ENCODE results near the gene HAAO. TPM values are rescaled to one million over a fixed set of nuclear protein-coding genes. Genes with fewer than 3 reads are reported as not detected.

HAAO gene
- total RNA-seq, 2 experiments from 2014 or later, result 0.28 TPM; not detected in 1

DNA sequence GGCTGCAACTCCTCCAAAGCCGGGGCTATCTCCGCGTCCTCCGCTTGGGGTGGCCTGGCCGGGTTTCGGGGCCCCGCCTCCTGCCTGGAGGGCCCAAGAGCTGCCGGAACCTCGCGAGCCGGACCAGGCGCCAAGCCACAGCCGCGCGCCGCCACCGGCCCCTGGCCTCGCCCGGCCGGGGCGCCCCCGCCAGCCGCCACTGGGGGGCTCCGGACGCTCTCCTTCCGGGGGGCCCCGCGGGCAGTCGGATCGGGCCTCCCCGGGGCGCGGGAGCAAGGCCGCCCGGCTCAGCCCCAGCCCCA lies 17.4 kb upstream of the HAAO start:
- H3K4me1 Mint-ChIP-seq, result peaks cover 17% of the 10 kb centered on the region
- peaks cover 6% of the 10 kb centered on the region for H3K9me3 Mint-ChIP-seq
- ATAC-seq (ENCODE audit: low read depth), result peak; percentile 38
- H3K4me3 Mint-ChIP-seq, result peak overlapping the region; percentile 76
- POLR2A ChIA-PET, result interaction anchor here (0.5 to 3.2 kb wide), 14 partner anchors 10 to 827 kb away, joined by 3 to 19 read pairs (median 4); partner anchors contain the start of genes HAAO, PLEKHH2 and THADA
- peak overlapping the region; percentile 64 for H3K27ac Mint-ChIP-seq
- H3K27me3 Mint-ChIP-seq, result peaks cover 12% of the 10 kb centered on the region
- H3K36me3 Mint-ChIP-seq, result peaks cover 4% of the 10 kb centered on the region
- no peak for DNase-seq

GRCh38 chr2:42809131-42809818 lies 16.9 kb upstream of the HAAO start:
- peaks cover 12% of the 10 kb centered on the region for H3K27me3 Mint-ChIP-seq
- POLR2A ChIA-PET, result interaction anchor here (1.3 to 3.2 kb wide), 6 partner anchors 9 to 787 kb away, joined by 3 to 19 read pairs (median 9); partner anchors contain the start of genes HAAO and THADA

DNA sequence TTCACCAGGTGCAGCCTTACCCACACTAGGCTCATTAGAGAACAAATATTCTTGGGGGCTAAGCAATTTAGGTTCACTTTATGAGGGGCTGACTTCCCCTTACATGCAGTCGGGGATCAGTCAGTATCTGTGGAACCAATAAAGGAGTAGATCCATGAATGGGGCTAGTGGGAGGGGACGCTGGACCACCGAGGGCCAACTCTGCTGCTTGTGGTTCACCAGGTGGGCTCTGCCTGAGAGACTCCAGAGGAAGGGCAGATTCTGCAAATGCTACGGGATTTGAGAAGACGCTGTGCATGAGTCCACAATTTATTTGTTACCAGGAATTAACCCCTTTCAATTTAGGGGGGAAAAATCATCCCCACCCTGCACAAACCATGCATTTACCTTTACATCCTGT lies 15.9 kb upstream of the HAAO start:
- no peak overlapping the region for H3K27ac Mint-ChIP-seq
- ATAC-seq (ENCODE audit: low read depth) (no peak), DNase-seq (no peak)
- POLR2A ChIA-PET, result no interaction called here
- peaks cover 15% of the 10 kb centered on the region for H3K27me3 Mint-ChIP-seq
- H3K4me1 Mint-ChIP-seq, result peaks cover 12% of the 10 kb centered on the region
- peak overlapping the region; percentile 39 for H3K4me3 Mint-ChIP-seq
- no peaks in the 10 kb centered on the region for H3K9me3 Mint-ChIP-seq
- peaks cover 1% of the 10 kb centered on the region for H3K36me3 Mint-ChIP-seq

More at GRCh38 chr2:42809131-42809818, 16.9 kb upstream of the HAAO start:
- Mint-ChIP-seq H3K4me3 (peak overlapping the region; percentile 76), H3K4me1 (peaks cover 17% of the 10 kb centered on the region), H3K9me3 (peaks cover 5% of the 10 kb centered on the region), H3K36me3 (peaks cover 4% of the 10 kb centered on the region), H3K27ac (peak overlapping the region; percentile 74)
- DNase-seq (no peak), ATAC-seq (ENCODE audit: low read depth) (no peak)

DNA sequence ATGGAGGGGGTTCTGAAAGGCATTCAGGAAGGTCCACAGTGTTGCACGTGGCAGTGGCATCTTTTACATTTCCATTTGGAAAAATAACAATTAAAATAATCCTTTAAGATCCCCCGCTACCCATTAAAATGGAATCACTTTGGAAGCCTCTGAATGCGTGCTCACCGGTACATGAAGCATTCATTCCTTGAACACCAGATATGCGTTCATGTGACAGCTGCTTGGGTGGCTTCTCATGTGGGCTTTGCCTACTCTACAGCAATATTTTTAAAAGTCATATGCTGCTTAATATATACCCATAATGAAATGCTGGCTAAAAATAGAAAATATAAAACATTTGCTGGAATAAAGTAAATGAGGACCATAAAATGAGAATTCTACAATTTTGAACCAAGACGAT lies 14.4 kb upstream of the HAAO start:
- H3K27ac Mint-ChIP-seq, result no peak overlapping the region
- H3K4me3 Mint-ChIP-seq, result no peak overlapping the region
- H3K9me3 Mint-ChIP-seq, result no peaks in the 10 kb centered on the region
- DNase-seq (no peak), ATAC-seq (ENCODE audit: low read depth) (no peak)
- POLR2A ChIA-PET, result no interaction called here
- H3K4me1 Mint-ChIP-seq, result peaks cover 9% of the 10 kb centered on the region
- H3K36me3 Mint-ChIP-seq, result peaks cover 1% of the 10 kb centered on the region
- H3K27me3 Mint-ChIP-seq, result peaks cover 21% of the 10 kb centered on the region

GRCh38 chr2:42804891-42805290 lies 12.5 kb upstream of the HAAO start:
- ATAC-seq (ENCODE audit: low read depth), result no peak
- Mint-ChIP-seq H3K4me1 (peaks cover 11% of the 10 kb centered on the region), H3K9me3 (no peaks in the 10 kb centered on the region), H3K36me3 (no peaks in the 10 kb centered on the region), H3K27me3 (peaks cover 23% of the 10 kb centered on the region), H3K27ac (no peak overlapping the region), H3K4me3 (no peak overlapping the region)
- POLR2A ChIA-PET, result no interaction called here
- DNase-seq, result no peak

GRCh38 chr2:42804338-42804737 lies 12.0 kb upstream of the HAAO start:
- Mint-ChIP-seq H3K27ac (no peak overlapping the region), H3K4me3 (no peak overlapping the region), H3K36me3 (no peaks in the 10 kb centered on the region), H3K9me3 (no peaks in the 10 kb centered on the region), H3K27me3 (peaks cover 23% of the 10 kb centered on the region), H3K4me1 (peaks cover 9% of the 10 kb centered on the region)
- POLR2A ChIA-PET, result no interaction called here
- no peak for ATAC-seq (ENCODE audit: low read depth)
- no peak for DNase-seq

GRCh38 chr2:42802150-42802549 lies 9.8 kb upstream of the HAAO start:
- ATAC-seq (ENCODE audit: low read depth), result no peak
- DNase-seq, result no peak
- POLR2A ChIA-PET, result no interaction called here
- Mint-ChIP-seq H3K4me3 (no peak overlapping the region), H3K36me3 (no peaks in the 10 kb centered on the region), H3K27ac (no peak overlapping the region), H3K4me1 (peaks cover 9% of the 10 kb centered on the region), H3K9me3 (no peaks in the 10 kb centered on the region), H3K27me3 (peaks cover 18% of the 10 kb centered on the region)

GRCh38 chr2:42801381-42801780 lies 9.0 kb upstream of the HAAO start:
- DNase-seq (no peak), ATAC-seq (ENCODE audit: low read depth) (no peak)
- H3K4me1 Mint-ChIP-seq, result peaks cover 13% of the 10 kb centered on the region
- H3K27ac Mint-ChIP-seq, result no peak overlapping the region
- POLR2A ChIA-PET, result interaction anchor here (2.8 kb wide), 1 partner anchor 9 kb away, joined by 19 read pairs; no protein-coding TSS in a partner anchor
- no peaks in the 10 kb centered on the region for H3K36me3 Mint-ChIP-seq
- no peak overlapping the region for H3K4me3 Mint-ChIP-seq
- peaks cover 16% of the 10 kb centered on the region for H3K27me3 Mint-ChIP-seq
- no peaks in the 10 kb centered on the region for H3K9me3 Mint-ChIP-seq

DNA sequence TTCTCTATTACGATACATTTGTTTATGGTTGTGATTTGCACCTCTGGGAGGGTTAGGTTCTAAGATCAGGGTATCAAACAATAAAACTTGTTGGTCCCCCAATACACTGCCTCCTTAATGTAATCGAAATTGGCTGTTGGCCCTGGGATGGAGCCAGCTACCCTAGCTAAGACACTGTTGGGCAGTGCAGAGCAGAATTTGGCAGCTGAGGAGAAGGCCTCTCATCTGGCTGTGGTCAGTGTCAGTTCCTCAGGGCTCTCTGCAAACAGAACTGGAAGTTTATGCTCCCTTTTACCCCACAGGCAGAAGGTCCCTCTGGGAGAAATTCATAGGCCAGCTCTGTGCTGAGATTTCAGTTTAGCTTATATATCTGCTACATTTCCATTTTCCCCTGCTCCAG lies 8.6 kb upstream of the HAAO start:
- ATAC-seq (ENCODE audit: low read depth), result no peak
- H3K4me1 Mint-ChIP-seq, result peaks cover 14% of the 10 kb centered on the region
- H3K4me3 Mint-ChIP-seq, result no peak overlapping the region
- H3K27ac Mint-ChIP-seq, result no peak overlapping the region
- POLR2A ChIA-PET, result interaction anchor here (2.8 kb wide), 1 partner anchor 9 kb away, joined by 19 read pairs; no protein-coding TSS in a partner anchor
- H3K27me3 Mint-ChIP-seq, result peaks cover 12% of the 10 kb centered on the region
- H3K36me3 Mint-ChIP-seq, result no peaks in the 10 kb centered on the region
- H3K9me3 Mint-ChIP-seq, result no peaks in the 10 kb centered on the region
- no peak for DNase-seq

DNA sequence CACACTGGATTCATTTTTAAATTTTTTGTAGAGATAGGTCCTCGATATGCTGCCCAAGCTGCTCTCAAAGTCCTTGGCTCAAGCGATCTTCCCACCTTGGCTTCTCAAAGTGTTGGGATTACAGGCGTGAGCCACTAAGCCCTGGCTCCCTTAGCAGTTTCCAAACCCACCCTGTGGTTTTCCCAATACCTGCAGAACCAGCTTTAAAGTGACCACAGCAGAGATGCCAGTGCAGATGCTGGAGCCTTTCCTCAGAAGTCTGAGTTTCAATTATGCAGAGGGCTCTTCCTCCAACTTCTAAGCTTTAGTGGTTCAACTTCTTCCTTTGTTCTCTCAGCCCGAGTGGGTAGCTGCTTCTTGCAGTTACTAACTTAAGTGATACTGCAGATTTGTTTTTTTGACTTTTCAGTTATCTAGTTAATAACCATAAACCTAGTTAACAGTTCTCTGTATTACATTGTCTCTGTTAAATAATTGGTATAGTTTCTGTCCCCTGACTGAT lies 8.1 kb upstream of the HAAO start:
- peaks cover 11% of the 10 kb centered on the region for H3K27me3 Mint-ChIP-seq
- POLR2A ChIA-PET, result interaction anchor here (2.8 kb wide), 1 partner anchor 10 kb away, joined by 19 read pairs; no protein-coding TSS in a partner anchor
- H3K4me3 Mint-ChIP-seq, result no peak overlapping the region
- H3K36me3 Mint-ChIP-seq, result no peaks in the 10 kb centered on the region
- H3K4me1 Mint-ChIP-seq, result peaks cover 17% of the 10 kb centered on the region
- no peak overlapping the region for H3K27ac Mint-ChIP-seq
- DNase-seq (no peak), ATAC-seq (ENCODE audit: low read depth) (no peak)
- H3K9me3 Mint-ChIP-seq, result no peaks in the 10 kb centered on the region

DNA sequence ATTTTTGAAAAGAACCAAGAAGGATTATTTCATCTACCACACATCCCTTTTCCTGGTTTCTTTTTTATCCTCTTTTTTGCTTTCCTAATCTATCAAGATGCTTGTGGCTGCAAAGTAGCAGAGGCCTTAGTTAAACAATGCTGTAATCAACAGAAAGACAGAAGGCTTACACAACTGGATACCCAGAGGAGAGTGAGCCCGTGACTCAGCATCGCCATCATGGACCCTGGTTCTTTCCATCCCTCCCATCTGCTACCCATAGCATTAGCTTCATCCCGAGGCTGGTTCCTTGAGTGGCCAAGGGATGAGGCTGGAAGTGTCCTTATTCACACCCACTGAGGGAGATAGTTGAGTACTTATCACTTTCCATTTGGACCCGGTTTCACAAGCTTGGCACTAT lies 7.5 kb upstream of the HAAO start:
- ATAC-seq (ENCODE audit: low read depth), result no peak
- Mint-ChIP-seq H3K4me1 (peaks cover 17% of the 10 kb centered on the region), H3K36me3 (no peaks in the 10 kb centered on the region), H3K27ac (no peak overlapping the region), H3K4me3 (no peak overlapping the region), H3K27me3 (peaks cover 11% of the 10 kb centered on the region), H3K9me3 (no peaks in the 10 kb centered on the region)
- POLR2A ChIA-PET, result interaction anchor here (2.8 kb wide), 1 partner anchor 11 kb away, joined by 19 read pairs; no protein-coding TSS in a partner anchor
- DNase-seq, result no peak

DNA sequence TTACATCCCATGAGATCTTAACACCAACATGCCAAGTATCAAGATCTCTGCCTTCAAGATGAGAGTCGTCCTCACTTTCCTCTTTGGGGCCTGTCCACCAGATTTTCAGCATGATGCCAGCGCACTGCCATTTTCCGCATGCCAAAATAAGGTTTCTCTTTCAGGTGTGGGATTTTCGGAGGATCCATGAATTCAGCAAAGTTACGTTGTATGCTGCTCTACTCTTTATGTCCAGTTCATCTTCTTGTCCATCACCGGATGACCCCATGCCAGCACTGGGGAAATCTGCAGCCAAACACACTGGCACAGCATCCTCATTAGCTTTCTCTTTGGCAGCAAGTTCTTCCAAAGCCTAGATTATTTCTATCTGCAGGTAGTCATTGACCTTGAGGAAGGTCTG lies 4.9 kb upstream of the HAAO start:
- Mint-ChIP-seq H3K9me3 (no peaks in the 10 kb centered on the region), H3K27me3 (peaks cover 19% of the 10 kb centered on the region), H3K4me3 (no peak overlapping the region), H3K4me1 (peaks cover 23% of the 10 kb centered on the region), H3K36me3 (no peaks in the 10 kb centered on the region), H3K27ac (no peak overlapping the region)
- POLR2A ChIA-PET, result no interaction called here
- DNase-seq (no peak), ATAC-seq (ENCODE audit: low read depth) (no peak)

DNA sequence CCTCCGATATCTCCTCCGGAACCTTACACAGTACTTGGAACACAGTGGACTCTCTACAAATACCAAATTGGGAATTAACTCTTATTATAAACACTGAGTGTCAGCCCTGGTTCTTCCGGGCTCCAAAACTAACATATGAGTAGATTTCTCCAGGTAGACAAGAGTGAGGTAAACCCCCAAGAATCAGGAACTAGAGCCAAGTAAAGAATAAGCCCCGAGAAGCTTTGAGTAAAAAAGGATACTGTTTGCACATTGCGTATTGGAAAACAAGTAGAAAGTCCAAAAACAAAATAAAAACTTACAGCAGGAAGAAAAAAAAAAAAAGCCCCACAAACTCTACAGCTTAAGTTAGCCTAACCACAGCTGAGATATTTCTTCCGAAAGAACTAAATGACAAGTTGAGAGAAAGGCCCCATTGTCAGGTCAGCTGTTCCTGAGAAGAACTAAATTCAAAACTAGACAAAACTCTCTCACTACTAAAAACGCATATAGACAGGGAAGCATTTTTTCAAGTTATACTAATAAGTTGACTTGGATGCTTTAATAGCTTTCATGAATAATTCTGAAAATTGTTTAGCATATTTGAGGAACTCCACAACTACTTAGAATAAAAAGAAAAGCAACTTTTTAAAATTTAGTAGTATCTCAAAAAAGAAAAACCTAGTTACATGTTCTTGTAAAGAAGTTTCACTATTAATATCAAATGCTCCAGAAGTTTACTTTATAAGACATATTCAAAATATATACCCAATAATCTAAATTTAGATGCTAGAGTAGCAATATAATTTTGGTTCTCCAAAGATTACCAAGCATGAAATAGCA lies 4.3 kb upstream of the HAAO start:
- Mint-ChIP-seq H3K36me3 (no peaks in the 10 kb centered on the region), H3K4me3 (no peak overlapping the region), H3K4me1 (peaks cover 25% of the 10 kb centered on the region), H3K9me3 (no peaks in the 10 kb centered on the region), H3K27ac (no peak overlapping the region), H3K27me3 (peaks cover 25% of the 10 kb centered on the region)
- no peak for ATAC-seq (ENCODE audit: low read depth)
- POLR2A ChIA-PET, result interaction anchor here (2.1 kb wide), 1 partner anchor 14 kb away, joined by 14 read pairs; no protein-coding TSS in a partner anchor
- DNase-seq, result no peak
